ENCODE results near the gene BRINP3. TPM values are rescaled to one million over a fixed set of nuclear protein-coding genes. Genes with fewer than 3 reads are reported as not detected.

BRINP3 gene
- total RNA-seq, 4 donors from 2014 or later: 0.20 TPM; not detected in 3

- H3K36me3 ChIP-seq: no peaks in the 10 kb centered on the region
- no peak overlapping the region for H3K27ac ChIP-seq
- H3K9me3 ChIP-seq: no peaks in the 10 kb centered on the region
- H3K4me1 ChIP-seq: no peaks in the 10 kb centered on the region
- H3K27me3 ChIP-seq: no peaks in the 10 kb centered on the region
- intact Hi-C loops (cut with DNase I; ENCODE audit: low total_unique reads): no loop called here
- no peak for ATAC-seq
- TF ChIP-seq CTCF (IDR thresholded peaks at IDR 0.05 in 4 of 5, conservative IDR thresholded peaks at IDR 0.05 in 1 of 5) (no peak), POLR2A (IDR thresholded peaks at IDR 0.05) (no peak)
- DNase-seq: no peak
- no peak overlapping the region for H3K4me3 ChIP-seq
- in situ Hi-C loops (cut with MboI; ENCODE audit: low sequenced_read_pairs in 4 of 4): no loop called here
Measured at GRCh38 chr1:190303501-190303900, 174.2 kb downstream of the BRINP3 start.

GRCh38 chr1:190296453-190296852 lies 181.2 kb downstream of the BRINP3 start:
- H3K4me1 ChIP-seq: no peaks in the 10 kb centered on the region
- no peak overlapping the region for H3K27ac ChIP-seq
- no peak overlapping the region for H3K4me3 ChIP-seq
- TF ChIP-seq CTCF (IDR thresholded peaks at IDR 0.05 in 4 of 5, conservative IDR thresholded peaks at IDR 0.05 in 1 of 5) (no peak), POLR2A (IDR thresholded peaks at IDR 0.05) (no peak)
- H3K27me3 ChIP-seq: no peaks in the 10 kb centered on the region
- DNase-seq (no peak), ATAC-seq (no peak)
- no peaks in the 10 kb centered on the region for H3K36me3 ChIP-seq
- H3K9me3 ChIP-seq: no peaks in the 10 kb centered on the region
- in situ Hi-C loops (cut with MboI; ENCODE audit: low sequenced_read_pairs in 4 of 4) (no loop called here), intact Hi-C loops (cut with DNase I; ENCODE audit: low total_unique reads) (no loop called here)

GRCh38 chr1:190289897-190290296 lies 187.8 kb downstream of the BRINP3 start:
- no peaks in the 10 kb centered on the region for H3K4me1 ChIP-seq
- DNase-seq (no peak), ATAC-seq (no peak)
- in situ Hi-C loops (cut with MboI; ENCODE audit: low sequenced_read_pairs in 4 of 4) (no loop called here), intact Hi-C loops (cut with DNase I; ENCODE audit: low total_unique reads) (no loop called here)
- no peaks in the 10 kb centered on the region for H3K9me3 ChIP-seq
- no peaks in the 10 kb centered on the region for H3K27me3 ChIP-seq
- TF ChIP-seq CTCF (IDR thresholded peaks at IDR 0.05 in 4 of 5, conservative IDR thresholded peaks at IDR 0.05 in 1 of 5) (no peak), POLR2A (IDR thresholded peaks at IDR 0.05) (no peak)
- H3K36me3 ChIP-seq: no peaks in the 10 kb centered on the region
- H3K4me3 ChIP-seq: no peak overlapping the region
- H3K27ac ChIP-seq: no peak overlapping the region

- no peak overlapping the region for H3K27ac ChIP-seq
- no peak for TF ChIP-seq CTCF (IDR thresholded peaks at IDR 0.05 in 4 of 5, conservative IDR thresholded peaks at IDR 0.05 in 1 of 5)
- no peaks in the 10 kb centered on the region for H3K36me3 ChIP-seq
- in situ Hi-C loops (cut with MboI; ENCODE audit: low sequenced_read_pairs in 4 of 4) (no loop called here), intact Hi-C loops (cut with DNase I; ENCODE audit: low total_unique reads) (no loop called here)
- no peaks in the 10 kb centered on the region for H3K9me3 ChIP-seq
- ATAC-seq (no peak), DNase-seq (no peak)
- no peaks in the 10 kb centered on the region for H3K4me1 ChIP-seq
- H3K27me3 ChIP-seq: no peaks in the 10 kb centered on the region
- H3K4me3 ChIP-seq: no peak overlapping the region
Measured at GRCh38 chr1:190286111-190286510, 191.6 kb downstream of the BRINP3 start.

GRCh38 chr1:190277107-190277506 lies 200.6 kb downstream of the BRINP3 start:
- DNase-seq (no peak), ATAC-seq (no peak)
- TF ChIP-seq CTCF (IDR thresholded peaks at IDR 0.05 in 4 of 5, conservative IDR thresholded peaks at IDR 0.05 in 1 of 5) (no peak), POLR2A (IDR thresholded peaks at IDR 0.05) (no peak)
- no peak overlapping the region for H3K27ac ChIP-seq
- no peaks in the 10 kb centered on the region for H3K9me3 ChIP-seq
- no peaks in the 10 kb centered on the region for H3K4me1 ChIP-seq
- no peaks in the 10 kb centered on the region for H3K36me3 ChIP-seq
- H3K27me3 ChIP-seq: no peaks in the 10 kb centered on the region
- intact Hi-C loops (cut with DNase I; ENCODE audit: low total_unique reads): no loop called here
- H3K4me3 ChIP-seq: no peak overlapping the region
- in situ Hi-C loops (cut with MboI; ENCODE audit: low sequenced_read_pairs in 4 of 4): loop anchor here in 1 of 4 donors (10.0 kb wide), 1 partner anchor 58 kb away; no protein-coding TSS in a partner anchor

All from gastrocnemius medialis (tissue), 4 donors.